SK-N-MC (cell line): Measurements from ENCODE around the gene AMER2.
"Not testable (repeated sequence)": the region's sequence is repeated elsewhere in the genome, so short reads cannot be mapped to it uniquely, and the experiment has no call there.

Source experiments
- DNase-seq: peaks from one replicate; pipeline ENCODE4 v3.0.0-alpha.2; 2011; ENCODE audit warnings: low read depth, low spot score
- H3K27ac ChIP-seq: fragments of 200-600 bp; sonication (generic); 2 replicates; pipeline ENCODE4 v1.5.1; 2016; ENCODE audit warnings: mixed run types
- H3K36me3 ChIP-seq: fragments of 200-600 bp; sonication (generic); 2 replicates; pipeline ENCODE4 v1.6.1; 2017; ENCODE audit warnings: antibody characterized with exemption, low read length, mixed read lengths; ENCODE audit not compliant: insufficient read depth
- H3K4me3 ChIP-seq: fragments of 200-600 bp; sonication (generic); 2 replicates; pipeline ENCODE4 v1.5.1; 2016
- H3K9ac ChIP-seq: fragments of 200-600 bp; sonication (generic); 2 replicates; pipeline ENCODE4 v1.8.0; 2017; ENCODE audit warnings: mixed run types, mixed read lengths; ENCODE audit not compliant: insufficient read length
- H3K9me3 ChIP-seq: fragments of 200-600 bp; sonication (generic); 2 replicates; pipeline ENCODE4 v1.6.1; 2017; ENCODE audit warnings: low read depth, mild to moderate bottlenecking, antibody characterized with exemption, low read length, moderate library complexity, mixed read lengths
- EZH2 ChIP-seq: fragments of 200-600 bp; sonication (generic); IDR thresholded peaks from one replicate; pipeline ENCODE4 v1.6.1; 2017; ENCODE audit warnings: antibody characterized with exemption
- FOXP2 ChIP-seq: optimal IDR thresholded peaks from 2 replicates; pipeline ENCODE3; 2011; ENCODE audit warnings: mild to moderate bottlenecking, moderate library complexity; ENCODE audit not compliant: insufficient read depth; ENCODE audit errors: extremely low read length, control extremely low read depth
- POLR2AphosphoS5 ChIP-seq: IDR thresholded peaks from 2 replicates; pipeline ENCODE4 v1.6.1; 2012; ENCODE audit warnings: mild to moderate bottlenecking, low read depth, low read length, borderline replicate concordance

Gene AMER2

GRCh38 chr13:25169951-25170553 is 2.0 kb downstream of the AMER2 start:
- DNase-seq, result no peak
- peaks cover 51% of the 10 kb centered on the region for H3K36me3 ChIP-seq
- peak overlapping the region; percentile 98 for H3K9ac ChIP-seq
- TF ChIP-seq EZH2 (no peak), FOXP2 (no peak), POLR2AphosphoS5 (no peak; the same call in 1 of the 2 replicates)
- H3K27ac ChIP-seq, result peak overlapping the region; percentile 100
- H3K4me3 ChIP-seq, result peak overlapping the region; percentile 85
- no peaks in the 10 kb centered on the region for H3K9me3 ChIP-seq

DNA sequence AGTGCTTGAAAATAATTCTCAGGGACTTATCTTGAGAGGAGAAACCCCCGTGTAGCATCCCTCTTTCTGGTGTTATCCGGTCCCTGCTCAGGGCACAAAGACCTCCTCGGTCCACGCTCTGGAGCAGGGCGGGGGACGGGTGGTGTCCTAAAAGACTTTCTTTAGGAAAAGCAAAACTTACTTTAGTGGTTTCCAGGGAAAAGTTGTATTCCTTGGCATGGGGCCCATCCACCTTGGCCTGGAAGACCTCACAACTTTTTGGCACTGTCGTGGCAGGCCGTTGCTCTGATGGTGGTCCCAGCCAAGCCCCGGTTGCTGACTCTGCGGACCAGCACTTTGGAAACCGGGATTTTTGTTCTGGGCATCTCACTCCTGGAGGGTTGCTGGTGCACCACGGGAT is 2.7 kb downstream of the AMER2 start:
- H3K4me3 ChIP-seq, result peak overlapping the region; percentile 85
- H3K36me3 ChIP-seq, result peaks cover 51% of the 10 kb centered on the region
- no peak for DNase-seq
- TF ChIP-seq FOXP2 (no peak), POLR2AphosphoS5 (no peak), EZH2 (no peak)
- H3K9me3 ChIP-seq, result no peaks in the 10 kb centered on the region
- H3K27ac ChIP-seq, result peak overlapping the region; percentile 100
- peak overlapping the region; percentile 98 for H3K9ac ChIP-seq

DNA sequence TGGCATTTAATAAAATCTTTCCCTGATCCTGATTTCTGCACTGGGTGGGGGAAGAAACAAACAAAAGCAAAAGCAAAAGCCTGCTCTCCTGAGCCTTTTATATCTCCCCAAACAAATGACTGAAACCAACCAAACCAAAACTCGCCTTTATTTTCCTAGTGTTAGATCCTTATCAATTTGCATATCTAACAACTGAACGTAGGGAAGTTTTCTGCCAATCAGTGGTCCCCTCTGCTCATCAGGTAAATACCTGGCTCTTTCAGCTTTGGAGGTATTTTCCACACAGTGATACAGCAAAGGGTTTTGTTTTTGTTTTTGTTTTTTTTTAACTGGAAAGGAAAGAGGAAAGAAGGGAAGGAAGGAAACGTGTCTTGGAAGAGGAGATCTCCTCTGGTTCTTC is 3.3 kb downstream of the AMER2 start:
- no peak for DNase-seq
- Histone ChIP-seq H3K27ac (peak overlapping the region; percentile 100), H3K36me3 (peaks cover 54% of the 10 kb centered on the region), H3K4me3 (peak overlapping the region; percentile 85), H3K9me3 (no peaks in the 10 kb centered on the region), H3K9ac (peak overlapping the region; percentile 98)
- TF ChIP-seq FOXP2 (no peak), POLR2AphosphoS5 (peak; percentile 29)

DNA sequence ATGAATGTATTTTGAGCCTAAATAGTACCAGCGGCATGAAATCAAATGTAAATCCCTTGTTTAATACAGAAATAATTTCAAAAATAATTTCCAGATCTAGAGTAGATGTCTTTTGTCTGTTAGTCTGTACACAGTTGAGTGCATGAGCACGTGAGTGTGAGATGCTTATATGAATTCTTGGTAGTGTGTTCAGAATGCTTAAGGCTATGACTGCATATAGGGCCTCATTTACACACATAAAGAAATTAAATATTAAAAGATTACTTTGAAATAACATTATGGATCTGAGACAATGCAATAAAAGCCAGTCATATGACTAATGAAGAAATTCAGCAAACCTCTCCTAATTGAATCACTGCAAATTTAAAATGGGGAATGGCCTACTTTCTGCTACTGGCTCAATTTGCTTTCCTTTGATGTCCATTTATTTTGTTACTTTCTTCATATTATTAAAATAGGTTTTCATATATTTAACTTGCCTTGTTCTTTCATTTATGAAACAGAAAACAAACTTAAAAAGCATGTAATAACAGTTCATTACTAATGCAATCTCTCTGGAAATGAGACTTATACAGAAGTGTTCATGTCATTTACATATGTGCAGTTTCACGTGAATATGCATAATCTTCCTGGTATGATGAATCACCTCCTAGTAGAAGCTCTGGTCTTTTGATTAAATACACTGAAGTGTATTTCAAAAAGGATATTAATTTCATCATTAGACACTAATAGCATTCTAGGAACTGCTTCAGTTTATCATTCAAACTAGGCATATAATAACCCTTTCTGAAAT is 4.5 kb downstream of the AMER2 start:
- Histone ChIP-seq H3K9ac (peak overlapping the region; percentile 98), H3K27ac (peak overlapping the region; percentile 100), H3K36me3 (peaks cover 58% of the 10 kb centered on the region), H3K9me3 (no peaks in the 10 kb centered on the region), H3K4me3 (peak overlapping the region; percentile 85)
- no peak for TF ChIP-seq POLR2AphosphoS5
- no peak for TF ChIP-seq EZH2
- TF ChIP-seq FOXP2, result no peak
- DNase-seq, result no peak

DNA sequence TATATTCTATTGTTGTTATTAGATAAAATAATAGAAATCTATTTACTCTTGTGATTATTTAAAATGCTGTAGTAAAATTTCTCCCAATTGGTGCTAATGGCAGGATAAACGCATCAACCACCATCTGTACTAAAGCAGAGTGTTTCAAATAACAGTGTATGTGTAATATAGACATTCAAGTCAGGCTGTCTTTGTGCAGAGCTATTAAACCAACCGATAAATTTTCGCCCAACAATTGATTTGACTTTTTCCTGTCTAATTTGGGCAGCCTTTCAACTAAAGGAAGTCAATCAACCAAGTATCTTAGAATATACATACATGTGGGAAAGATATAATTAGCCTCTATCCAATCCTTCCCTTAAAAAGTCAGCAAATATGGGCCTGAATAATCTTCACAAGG is 5.8 kb downstream of the AMER2 start:
- no peak for DNase-seq
- H3K9me3 ChIP-seq, result no peaks in the 10 kb centered on the region

GRCh38 chr13:25165663-25166062 is 6.4 kb downstream of the AMER2 start:
- Histone ChIP-seq H3K4me3 (peak overlapping the region; percentile 85), H3K9me3 (no peaks in the 10 kb centered on the region), H3K9ac (peak overlapping the region; percentile 98), H3K36me3 (peaks cover 71% of the 10 kb centered on the region), H3K27ac (peak overlapping the region; percentile 100)
- DNase-seq, result no peak
- TF ChIP-seq EZH2, result no peak
- TF ChIP-seq POLR2AphosphoS5, result no peak
- TF ChIP-seq FOXP2, result no peak

More for the DNA sequence above, 5.8 kb downstream of the AMER2 start:
- TF ChIP-seq POLR2AphosphoS5, result no peak
- no peak for TF ChIP-seq EZH2
- TF ChIP-seq FOXP2, result no peak
- Histone ChIP-seq H3K9ac (peak overlapping the region; percentile 98), H3K27ac (peak overlapping the region; percentile 100), H3K36me3 (peaks cover 65% of the 10 kb centered on the region), H3K4me3 (peak overlapping the region; percentile 85)

GRCh38 chr13:25165163-25165562 is 6.9 kb downstream of the AMER2 start:
- not testable (repeated sequence) for H3K9me3 ChIP-seq, DNase-seq
- peaks cover 71% of the 10 kb centered on the region for H3K36me3 ChIP-seq
- H3K27ac ChIP-seq, result peak overlapping the region; percentile 100
- peak overlapping the region; percentile 85 for H3K4me3 ChIP-seq
- peak overlapping the region; percentile 98 for H3K9ac ChIP-seq

DNA sequence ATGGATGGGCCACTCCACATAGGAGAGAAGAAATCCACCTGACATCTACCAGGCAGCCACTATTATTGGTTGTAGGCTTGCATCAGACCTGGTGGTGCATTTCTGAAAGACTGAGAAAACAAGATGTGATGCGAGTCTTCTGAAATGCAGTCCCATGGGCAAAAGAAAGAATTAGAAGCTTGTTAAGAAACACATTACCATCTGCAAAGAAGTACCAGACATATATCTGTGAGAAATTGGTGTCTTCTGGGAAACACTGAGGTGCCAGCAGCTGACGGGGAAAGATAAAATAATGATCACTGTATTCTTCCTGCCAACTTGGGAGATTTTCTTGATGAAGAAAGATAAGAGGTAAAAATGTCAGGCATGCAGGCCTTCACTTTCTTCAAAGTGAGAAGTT is 14.4 kb downstream of the AMER2 start:
- TF ChIP-seq POLR2AphosphoS5 (no peak), FOXP2 (no peak), EZH2 (no peak)
- no peak for DNase-seq
- no peaks in the 10 kb centered on the region for H3K9me3 ChIP-seq
- H3K36me3 ChIP-seq, result peaks cover 23% of the 10 kb centered on the region
- H3K9ac ChIP-seq, result no peak overlapping the region
- H3K4me3 ChIP-seq, result no peak overlapping the region
- H3K27ac ChIP-seq, result peak overlapping the region; percentile 4; the same call in 1 of the 2 replicates

DNA sequence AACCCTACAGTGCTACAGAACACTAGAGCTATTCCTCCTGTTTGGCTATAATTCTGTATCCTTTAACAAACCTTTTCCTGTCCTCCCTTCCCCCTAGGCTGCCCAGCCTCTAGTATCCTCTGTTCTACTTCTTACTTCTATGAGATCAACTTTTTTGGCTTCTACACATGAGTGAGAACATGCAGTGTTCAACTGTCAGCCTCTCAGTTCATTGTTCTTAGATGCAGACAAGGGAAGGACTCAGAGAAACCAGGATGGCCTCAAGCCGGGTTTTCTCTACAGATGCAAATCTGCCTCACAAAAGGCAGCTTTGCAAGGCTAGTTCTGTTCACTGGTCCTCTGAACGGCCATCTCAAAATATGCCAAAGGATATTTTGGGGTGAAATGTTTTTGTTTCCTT is 18.4 kb downstream of the AMER2 start:
- Histone ChIP-seq H3K27ac (no peak overlapping the region), H3K9ac (no peak overlapping the region), H3K4me3 (no peak overlapping the region), H3K36me3 (peaks cover 5% of the 10 kb centered on the region; the same call in 1 of the 2 replicates), H3K9me3 (no peaks in the 10 kb centered on the region)
- TF ChIP-seq EZH2 (no peak), POLR2AphosphoS5 (no peak), FOXP2 (no peak)
- no peak for DNase-seq
